SK-N-SH treated with all-trans-retinoic acid at 6 μM for 48 hours (cell line): Measurements from ENCODE around the gene APOL2.

ENCODE experiments used
- OSR1 ChIP-seq: fragments of 250-450 bp; sonication (Bioruptor Pico); IDR thresholded peaks from 2 replicates; pipeline ENCODE4 v1.8.0; 2022; ENCODE audit warnings: moderate library complexity, mild to moderate bottlenecking, inconsistent platforms
- SNAI2 ChIP-seq: fragments of 250-450 bp; sonication (Bioruptor Pico); IDR thresholded peaks from 2 replicates; pipeline ENCODE4 v1.5.0; 2020; ENCODE audit warnings: mild to moderate bottlenecking, moderate library complexity
- TCF4 ChIP-seq: fragments of 250-450 bp; sonication (Bioruptor Pico); IDR thresholded peaks from 2 replicates; pipeline ENCODE4 v1.8.0; 2021; ENCODE audit warnings: mild to moderate bottlenecking, moderate library complexity, borderline replicate concordance
- TOX ChIP-seq: fragments of 250-450 bp; sonication (Bioruptor Pico); IDR thresholded peaks from 2 replicates; pipeline ENCODE4 v1.8.0; 2021; ENCODE audit warnings: mild to moderate bottlenecking, moderate library complexity, borderline replicate concordance
- ZC3H10 ChIP-seq: fragments of 250-450 bp; sonication (Bioruptor Pico); IDR thresholded peaks from 2 replicates; pipeline ENCODE4 v1.5.1; 2021; ENCODE audit warnings: mild to moderate bottlenecking, moderate library complexity
- ZNF565 ChIP-seq: fragments of 450-650 bp; formaldehyde crosslinking; conservative IDR thresholded peaks from 2 replicates; pipeline ENCODE4 v1.5.0; 2020; ENCODE audit warnings: low read depth, mild to moderate bottlenecking, moderate library complexity
- TF ChIP-seq, protein P1 (sequence below): fragments of 250-450 bp; sonication (Bioruptor Pico); IDR thresholded peaks from 2 replicates; pipeline ENCODE4 v1.5.1; 2020; ENCODE audit warnings: low read depth, mild to moderate bottlenecking, moderate library complexity
- TF ChIP-seq, protein P2 (sequence below): fragments of 250-450 bp; sonication (Bioruptor Pico); IDR thresholded peaks from 2 replicates; pipeline ENCODE4 v1.5.1; 2021; ENCODE audit warnings: mild to moderate bottlenecking, moderate library complexity
- TF ChIP-seq, protein P3 (sequence below): fragments of 250-450 bp; sonication (Bioruptor Pico); IDR thresholded peaks from 2 replicates; pipeline ENCODE4 v1.8.0; 2020; ENCODE audit warnings: mild to moderate bottlenecking, moderate library complexity, borderline replicate concordance
- TF ChIP-seq, protein P4 (sequence below): fragments of 250-450 bp; sonication (Bioruptor Pico); IDR thresholded peaks from 2 replicates; pipeline ENCODE4 v1.8.0; 2021; ENCODE audit warnings: low read depth, mild to moderate bottlenecking, moderate library complexity, borderline replicate concordance

DNA sequence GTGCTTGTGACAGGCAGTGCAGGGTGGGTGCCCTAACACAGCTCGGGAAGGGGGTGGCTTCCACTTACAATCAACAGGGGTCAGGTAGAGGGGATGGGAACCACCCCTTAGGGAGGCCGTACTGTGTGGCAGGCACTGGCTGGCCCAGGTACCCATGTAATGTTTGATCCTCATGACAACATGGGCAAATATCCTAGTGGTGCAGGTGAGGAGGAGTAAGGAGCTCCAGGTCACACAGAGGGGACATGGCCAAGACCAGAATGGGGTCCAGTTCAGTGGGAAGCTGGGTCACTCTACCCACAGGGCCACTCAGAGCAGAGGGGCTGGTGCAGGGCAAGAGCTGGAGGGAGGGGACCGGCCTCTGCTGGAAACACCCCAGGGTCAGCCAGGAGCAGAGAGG lies 40.8 kb downstream of the APOL2 start:
- TF ChIP-seq, protein P1, sequence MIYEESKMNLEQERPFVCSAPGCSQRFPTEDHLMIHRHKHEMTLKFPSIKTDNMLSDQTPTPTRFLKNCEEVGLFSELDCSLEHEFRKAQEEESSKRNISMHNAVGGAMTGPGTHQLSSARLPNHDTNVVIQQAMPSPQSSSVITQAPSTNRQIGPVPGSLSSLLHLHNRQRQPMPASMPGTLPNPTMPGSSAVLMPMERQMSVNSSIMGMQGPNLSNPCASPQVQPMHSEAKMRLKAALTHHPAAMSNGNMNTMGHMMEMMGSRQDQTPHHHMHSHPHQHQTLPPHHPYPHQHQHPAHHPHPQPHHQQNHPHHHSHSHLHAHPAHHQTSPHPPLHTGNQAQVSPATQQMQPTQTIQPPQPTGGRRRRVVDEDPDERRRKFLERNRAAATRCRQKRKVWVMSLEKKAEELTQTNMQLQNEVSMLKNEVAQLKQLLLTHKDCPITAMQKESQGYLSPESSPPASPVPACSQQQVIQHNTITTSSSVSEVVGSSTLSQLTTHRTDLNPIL (CRISPR knock-in tag), result no peak
- TF ChIP-seq, protein P2, sequence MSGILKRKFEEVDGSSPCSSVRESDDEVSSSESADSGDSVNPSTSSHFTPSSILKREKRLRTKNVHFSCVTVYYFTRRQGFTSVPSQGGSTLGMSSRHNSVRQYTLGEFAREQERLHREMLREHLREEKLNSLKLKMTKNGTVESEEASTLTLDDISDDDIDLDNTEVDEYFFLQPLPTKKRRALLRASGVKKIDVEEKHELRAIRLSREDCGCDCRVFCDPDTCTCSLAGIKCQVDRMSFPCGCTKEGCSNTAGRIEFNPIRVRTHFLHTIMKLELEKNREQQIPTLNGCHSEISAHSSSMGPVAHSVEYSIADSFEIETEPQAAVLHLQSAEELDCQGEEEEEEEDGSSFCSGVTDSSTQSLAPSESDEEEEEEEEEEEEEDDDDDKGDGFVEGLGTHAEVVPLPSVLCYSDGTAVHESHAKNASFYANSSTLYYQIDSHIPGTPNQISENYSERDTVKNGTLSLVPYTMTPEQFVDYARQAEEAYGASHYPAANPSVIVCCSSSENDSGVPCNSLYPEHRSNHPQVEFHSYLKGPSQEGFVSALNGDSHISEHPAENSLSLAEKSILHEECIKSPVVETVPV (CRISPR knock-in tag), result no peak
- TF ChIP-seq ZC3H10 (CRISPR knock-in tag) (no peak), TOX (CRISPR knock-in tag) (no peak), ZNF565 (CRISPR knock-in tag) (no peak), TCF4 (CRISPR knock-in tag) (no peak), SNAI2 (CRISPR knock-in tag) (no peak), OSR1 (CRISPR knock-in tag) (no peak)
- TF ChIP-seq, protein P3, sequence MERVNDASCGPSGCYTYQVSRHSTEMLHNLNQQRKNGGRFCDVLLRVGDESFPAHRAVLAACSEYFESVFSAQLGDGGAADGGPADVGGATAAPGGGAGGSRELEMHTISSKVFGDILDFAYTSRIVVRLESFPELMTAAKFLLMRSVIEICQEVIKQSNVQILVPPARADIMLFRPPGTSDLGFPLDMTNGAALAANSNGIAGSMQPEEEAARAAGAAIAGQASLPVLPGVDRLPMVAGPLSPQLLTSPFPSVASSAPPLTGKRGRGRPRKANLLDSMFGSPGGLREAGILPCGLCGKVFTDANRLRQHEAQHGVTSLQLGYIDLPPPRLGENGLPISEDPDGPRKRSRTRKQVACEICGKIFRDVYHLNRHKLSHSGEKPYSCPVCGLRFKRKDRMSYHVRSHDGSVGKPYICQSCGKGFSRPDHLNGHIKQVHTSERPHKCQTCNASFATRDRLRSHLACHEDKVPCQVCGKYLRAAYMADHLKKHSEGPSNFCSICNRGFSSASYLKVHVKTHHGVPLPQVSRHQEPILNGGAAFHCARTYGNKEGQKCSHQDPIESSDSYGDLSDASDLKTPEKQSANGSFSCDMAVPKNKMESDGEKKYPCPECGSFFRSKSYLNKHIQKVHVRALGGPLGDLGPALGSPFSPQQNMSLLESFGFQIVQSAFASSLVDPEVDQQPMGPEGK (CRISPR knock-in tag), result no peak
- TF ChIP-seq, protein P4, sequence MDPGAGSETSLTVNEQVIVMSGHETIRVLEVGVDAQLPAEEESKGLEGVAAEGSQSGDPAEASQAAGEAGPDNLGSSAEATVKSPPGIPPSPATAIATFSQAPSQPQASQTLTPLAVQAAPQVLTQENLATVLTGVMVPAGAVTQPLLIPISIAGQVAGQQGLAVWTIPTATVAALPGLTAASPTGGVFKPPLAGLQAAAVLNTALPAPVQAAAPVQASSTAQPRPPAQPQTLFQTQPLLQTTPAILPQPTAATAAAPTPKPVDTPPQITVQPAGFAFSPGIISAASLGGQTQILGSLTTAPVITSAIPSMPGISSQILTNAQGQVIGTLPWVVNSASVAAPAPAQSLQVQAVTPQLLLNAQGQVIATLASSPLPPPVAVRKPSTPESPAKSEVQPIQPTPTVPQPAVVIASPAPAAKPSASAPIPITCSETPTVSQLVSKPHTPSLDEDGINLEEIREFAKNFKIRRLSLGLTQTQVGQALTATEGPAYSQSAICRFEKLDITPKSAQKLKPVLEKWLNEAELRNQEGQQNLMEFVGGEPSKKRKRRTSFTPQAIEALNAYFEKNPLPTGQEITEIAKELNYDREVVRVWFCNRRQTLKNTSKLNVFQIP (CRISPR knock-in tag), result no peak
